ENCODE measurements around the gene PPP1R3G.

PPP1R3G gene

GRCh38 chr6:5081955-5082354, 3.2 kb upstream of the PPP1R3G start:
- H3K4me1 Mint-ChIP-seq (ENCODE audit: low read depth): peaks cover 9% of the 10 kb centered on the region
- H3K27me3 Mint-ChIP-seq: peaks cover 53% of the 10 kb centered on the region
- H3K9me3 Mint-ChIP-seq: no peaks in the 10 kb centered on the region
- no peak for DNase-seq
- no peak overlapping the region for H3K4me3 Mint-ChIP-seq
- no peaks in the 10 kb centered on the region for H3K36me3 Mint-ChIP-seq (ENCODE audit: low read depth)
- no peak overlapping the region for H3K27ac Mint-ChIP-seq

GRCh38 chr6:5082487-5083306, 2.4 kb upstream of the PPP1R3G start:
- peaks cover 59% of the 10 kb centered on the region for H3K27me3 Mint-ChIP-seq
- no peaks in the 10 kb centered on the region for H3K9me3 Mint-ChIP-seq
- H3K36me3 Mint-ChIP-seq (ENCODE audit: low read depth): no peaks in the 10 kb centered on the region
- no peak for DNase-seq
- no peak overlapping the region for H3K4me3 Mint-ChIP-seq
- peaks cover 9% of the 10 kb centered on the region for H3K4me1 Mint-ChIP-seq (ENCODE audit: low read depth)
- no peak overlapping the region for H3K27ac Mint-ChIP-seq

- H3K4me1 Mint-ChIP-seq (ENCODE audit: low read depth): peaks cover 9% of the 10 kb centered on the region
- peaks cover 60% of the 10 kb centered on the region for H3K27me3 Mint-ChIP-seq
- no peaks in the 10 kb centered on the region for H3K36me3 Mint-ChIP-seq (ENCODE audit: low read depth)
- H3K27ac Mint-ChIP-seq: no peak overlapping the region
- no peak overlapping the region for H3K4me3 Mint-ChIP-seq
- H3K9me3 Mint-ChIP-seq: no peaks in the 10 kb centered on the region
- no peak for DNase-seq
These were observed 1.9 kb upstream of the PPP1R3G start for GRCh38 chr6:5083307-5083583.

- Mint-ChIP-seq H3K27ac (no peak overlapping the region), H3K36me3 (ENCODE audit: low read depth) (no peaks in the 10 kb centered on the region), H3K4me3 (peak overlapping the region; percentile 15), H3K4me1 (ENCODE audit: low read depth) (peaks cover 9% of the 10 kb centered on the region), H3K9me3 (no peaks in the 10 kb centered on the region), H3K27me3 (peaks cover 66% of the 10 kb centered on the region)
- no peak for DNase-seq
These were observed 1.3 kb upstream of the PPP1R3G start for GRCh38 chr6:5083813-5084359.

GRCh38 chr6:5084360-5084780, 771 bp upstream of the PPP1R3G start:
- H3K36me3 Mint-ChIP-seq (ENCODE audit: low read depth): no peaks in the 10 kb centered on the region
- no peaks in the 10 kb centered on the region for H3K9me3 Mint-ChIP-seq
- peaks cover 65% of the 10 kb centered on the region for H3K27me3 Mint-ChIP-seq
- H3K4me3 Mint-ChIP-seq: peak overlapping the region; percentile 70
- H3K27ac Mint-ChIP-seq: no peak overlapping the region
- H3K4me1 Mint-ChIP-seq (ENCODE audit: low read depth): peaks cover 9% of the 10 kb centered on the region
- DNase-seq: no peak

GRCh38 chr6:5085648-5086293, 630 bp downstream of the PPP1R3G start:
- H3K27ac Mint-ChIP-seq: no peak overlapping the region
- DNase-seq: peak; percentile 34
- no peaks in the 10 kb centered on the region for H3K9me3 Mint-ChIP-seq
- peaks cover 17% of the 10 kb centered on the region for H3K4me1 Mint-ChIP-seq (ENCODE audit: low read depth)
- no peaks in the 10 kb centered on the region for H3K36me3 Mint-ChIP-seq (ENCODE audit: low read depth)
- H3K27me3 Mint-ChIP-seq: peaks cover 70% of the 10 kb centered on the region
- H3K4me3 Mint-ChIP-seq: no peak overlapping the region

- no peaks in the 10 kb centered on the region for H3K9me3 Mint-ChIP-seq
- peaks cover 21% of the 10 kb centered on the region for H3K4me1 Mint-ChIP-seq (ENCODE audit: low read depth)
- H3K4me3 Mint-ChIP-seq: no peak overlapping the region
- no peaks in the 10 kb centered on the region for H3K36me3 Mint-ChIP-seq (ENCODE audit: low read depth)
- no peak overlapping the region for H3K27ac Mint-ChIP-seq
- no peak for DNase-seq
- H3K27me3 Mint-ChIP-seq: peaks cover 74% of the 10 kb centered on the region
These were observed 1.3 kb downstream of the PPP1R3G start for GRCh38 chr6:5086294-5086890.

- Mint-ChIP-seq H3K9me3 (no peaks in the 10 kb centered on the region), H3K27me3 (peaks cover 71% of the 10 kb centered on the region), H3K4me1 (ENCODE audit: low read depth) (peaks cover 28% of the 10 kb centered on the region), H3K36me3 (ENCODE audit: low read depth) (no peaks in the 10 kb centered on the region), H3K27ac (no peak overlapping the region), H3K4me3 (no peak overlapping the region)
- DNase-seq: no peak
These were observed 2.2 kb downstream of the PPP1R3G start for GRCh38 chr6:5087389-5087788.

- Mint-ChIP-seq H3K4me1 (ENCODE audit: low read depth) (peaks cover 28% of the 10 kb centered on the region), H3K27me3 (peaks cover 66% of the 10 kb centered on the region), H3K4me3 (no peak overlapping the region), H3K9me3 (no peaks in the 10 kb centered on the region), H3K27ac (no peak overlapping the region), H3K36me3 (ENCODE audit: low read depth) (no peaks in the 10 kb centered on the region)
- DNase-seq: no peak
These were observed 3.6 kb downstream of the PPP1R3G start for GRCh38 chr6:5088780-5089179.

GRCh38 chr6:5089481-5090438, 4.6 kb downstream of the PPP1R3G start:
- no peak for DNase-seq
- no peaks in the 10 kb centered on the region for H3K9me3 Mint-ChIP-seq
- peaks cover 68% of the 10 kb centered on the region for H3K27me3 Mint-ChIP-seq
- H3K4me1 Mint-ChIP-seq (ENCODE audit: low read depth): peaks cover 24% of the 10 kb centered on the region
- no peak overlapping the region for H3K27ac Mint-ChIP-seq
- H3K36me3 Mint-ChIP-seq (ENCODE audit: low read depth): no peaks in the 10 kb centered on the region
- no peak overlapping the region for H3K4me3 Mint-ChIP-seq

- H3K36me3 Mint-ChIP-seq (ENCODE audit: low read depth): no peaks in the 10 kb centered on the region
- no peak overlapping the region for H3K27ac Mint-ChIP-seq
- no peaks in the 10 kb centered on the region for H3K9me3 Mint-ChIP-seq
- peaks cover 23% of the 10 kb centered on the region for H3K4me1 Mint-ChIP-seq (ENCODE audit: low read depth)
- no peak overlapping the region for H3K4me3 Mint-ChIP-seq
- H3K27me3 Mint-ChIP-seq: peaks cover 67% of the 10 kb centered on the region
- DNase-seq: no peak
These were observed 5.5 kb downstream of the PPP1R3G start for GRCh38 chr6:5090603-5091002.

GRCh38 chr6:5091210-5092069, 6.3 kb downstream of the PPP1R3G start:
- H3K4me3 Mint-ChIP-seq: no peak overlapping the region
- H3K9me3 Mint-ChIP-seq: no peaks in the 10 kb centered on the region
- peaks cover 19% of the 10 kb centered on the region for H3K4me1 Mint-ChIP-seq (ENCODE audit: low read depth)
- H3K36me3 Mint-ChIP-seq (ENCODE audit: low read depth): no peaks in the 10 kb centered on the region
- peaks cover 63% of the 10 kb centered on the region for H3K27me3 Mint-ChIP-seq
- DNase-seq: no peak
- no peak overlapping the region for H3K27ac Mint-ChIP-seq

GRCh38 chr6:5093231-5094015, 8.3 kb downstream of the PPP1R3G start:
- DNase-seq: no peak
- Mint-ChIP-seq H3K9me3 (no peaks in the 10 kb centered on the region), H3K4me3 (no peak overlapping the region), H3K4me1 (ENCODE audit: low read depth) (peaks cover 19% of the 10 kb centered on the region), H3K36me3 (ENCODE audit: low read depth) (no peaks in the 10 kb centered on the region), H3K27me3 (peaks cover 47% of the 10 kb centered on the region), H3K27ac (no peak overlapping the region)
